Activated CD4-positive, alpha-beta T cell treated with anti-CD3 and anti-CD28 coated beads, Interleukin-2, Interleukin-4, amounts not matched to agents 100 ng/mL and 50 ng/mL, durations not matched to agents 16 hours and 8 hours (primary cell): ENCODE results near the gene ELAC1.

Experiments
- DNase-seq: peaks from one replicate; pipeline ENCODE4 v3.0.0-alpha.2; 2020; ENCODE audit warnings: low spot score

Gene ELAC1

GRCh38 chr18:51020536-51020935 lies 52.7 kb downstream of the ELAC1 start:
- DNase-seq, result no peak

- DNase-seq, result no peak
Measured at GRCh38 chr18:51021226-51021965, 53.6 kb downstream of the ELAC1 start.

DNA sequence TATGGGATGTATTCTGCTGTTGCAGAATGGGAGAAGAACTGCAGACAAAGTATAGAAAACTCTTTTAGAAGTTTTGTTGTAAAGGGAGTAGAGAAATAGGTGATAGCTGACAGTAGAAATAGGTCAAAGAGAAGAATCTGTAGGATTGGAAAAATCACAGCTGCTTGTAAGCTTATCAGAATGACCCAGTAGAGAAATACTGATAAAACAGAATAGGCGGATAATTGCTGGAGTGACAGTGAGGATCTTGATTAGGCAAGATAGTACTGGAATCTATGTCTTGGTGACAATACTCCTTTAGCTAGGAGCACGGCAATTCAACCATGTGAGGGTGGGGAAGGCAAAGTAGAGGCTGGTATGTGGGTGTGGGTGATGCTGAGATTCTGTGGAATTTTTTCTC lies 57.7 kb downstream of the ELAC1 start:
- no peak for DNase-seq

GRCh38 chr18:51028201-51028805 lies 60.5 kb downstream of the ELAC1 start:
- DNase-seq, result peak; percentile 42

DNA sequence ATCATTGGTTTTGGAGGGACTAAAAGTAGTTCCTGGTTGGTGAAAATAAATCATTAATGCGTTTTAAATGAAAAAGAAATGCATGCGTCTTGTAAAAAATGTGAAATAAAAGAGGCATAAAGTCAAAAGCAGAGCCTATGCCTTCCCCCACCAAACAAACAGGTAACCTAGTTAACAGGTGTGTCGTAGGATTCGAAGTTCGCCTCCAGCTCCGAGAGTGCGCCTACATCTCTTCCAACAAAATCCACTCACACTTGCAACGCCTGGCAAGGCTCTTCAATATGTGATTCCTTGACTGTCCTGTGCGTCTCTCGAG lies 61.5 kb downstream of the ELAC1 start:
- DNase-seq, result no peak

GRCh38 chr18:51029694-51030536 lies 62.1 kb downstream of the ELAC1 start, which contains the start of gene SMAD4:
Gene SMAD4 (plus strand): TSS chr18:51030213. CDS start chr18:51047047, 16,834 bp downstream.
- peak; percentile 97 for DNase-seq

DNA sequence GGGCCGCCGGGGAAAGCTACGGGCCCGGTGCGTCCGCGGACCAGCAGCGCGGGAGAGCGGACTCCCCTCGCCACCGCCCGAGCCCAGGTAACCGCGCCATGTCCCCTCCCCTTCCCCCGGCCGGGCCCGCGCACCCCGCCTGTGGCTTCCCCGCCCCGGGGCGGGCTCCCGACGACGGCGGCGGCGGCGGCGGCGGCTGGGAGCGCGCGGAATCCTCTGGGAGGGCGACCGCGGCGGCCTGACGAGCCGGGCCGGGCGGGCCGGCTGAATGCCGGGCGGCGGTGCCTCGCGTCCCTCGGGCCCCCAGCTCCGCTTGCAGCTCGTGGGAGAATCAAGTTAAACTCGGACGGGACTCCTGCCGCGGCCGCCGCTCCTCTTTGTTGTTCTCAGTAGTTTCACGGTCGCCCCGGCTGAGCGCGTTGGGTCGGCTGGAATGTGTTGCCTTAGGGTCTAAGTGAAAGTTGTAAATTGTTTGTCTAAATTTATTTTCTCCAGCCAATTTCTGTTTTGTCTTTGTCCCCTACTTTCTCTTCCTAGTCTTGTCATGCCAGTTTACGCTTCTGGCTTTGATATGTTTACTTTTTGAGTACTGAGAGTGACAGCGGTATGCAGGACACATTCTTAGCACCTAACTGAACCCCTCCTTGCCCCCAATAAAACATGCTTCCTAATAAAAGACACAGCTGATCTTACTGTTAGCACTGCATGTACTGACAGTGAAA lies 62.9 kb downstream of the ELAC1 start:
- peak; percentile 51 for DNase-seq

DNA sequence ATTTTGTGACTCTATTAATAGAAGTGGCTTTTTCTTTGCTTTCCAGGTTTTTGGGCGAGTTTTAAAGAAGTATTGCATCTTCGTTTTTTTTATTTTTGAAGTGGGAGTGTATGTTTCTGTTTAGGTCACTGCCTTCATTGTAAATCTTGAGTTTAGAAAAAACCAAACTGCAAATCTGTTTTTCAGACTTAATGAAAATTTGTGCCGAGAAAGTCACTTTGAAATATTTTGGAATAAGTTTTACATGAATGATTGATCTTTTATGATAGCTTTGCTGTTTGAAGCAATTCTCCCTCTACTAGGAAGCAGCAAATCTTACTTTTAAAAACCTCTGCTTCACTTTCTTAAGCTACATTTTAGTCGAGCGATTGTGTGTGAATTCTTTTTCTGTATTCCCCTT lies 64.4 kb downstream of the ELAC1 start:
- DNase-seq, result no peak

DNA sequence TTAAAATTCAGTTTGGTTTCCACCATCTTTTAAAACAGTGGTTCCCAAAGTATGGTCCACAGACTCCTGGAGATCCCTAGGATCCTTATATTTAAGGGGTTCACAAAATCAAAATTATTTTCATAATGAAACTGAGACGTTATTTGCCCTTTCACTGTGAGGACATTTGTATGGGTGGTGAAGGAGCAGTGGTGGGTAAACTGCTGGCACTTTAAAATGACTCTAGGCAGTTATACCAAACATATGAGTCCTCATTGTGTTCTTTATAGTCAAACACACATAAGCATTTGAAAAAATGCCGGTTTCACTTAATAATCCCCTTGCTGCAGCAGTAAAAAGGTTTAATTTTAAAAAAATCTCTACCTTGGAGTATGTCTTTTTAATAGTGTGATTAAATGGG lies 69.4 kb downstream of the ELAC1 start:
- DNase-seq, result no peak
